ENCODE results near the gene CDA. TPM values are rescaled to one million over a fixed set of nuclear protein-coding genes. Genes with fewer than 3 reads are reported as not detected.

The CDA gene
- total and polyA plus RNA-seq, 2 donors (not counting 3 experiments of a cell fraction or from before 2014, with no cell fraction given) = 0.35 to 1.9 TPM

GRCh38 chr1:20589331-20590278 is 708 bp downstream of the CDA start:
- no TSS peak for BruUV-seq (replicated peaks)
- FAIRE-seq (peak; percentile 68), DNase-seq (ENCODE audit: low read depth, low spot score) (peak; percentile 88)
- H3K9ac ChIP-seq (replicated peaks; ENCODE audit: extremely low read depth, insufficient read depth, low read length) = no peak overlapping the region
- H3K4me1 ChIP-seq (ENCODE audit: control insufficient read depth, extremely low read depth, insufficient read depth, low read length) = peaks cover 15% of the 10 kb centered on the region
- H3K9me3 ChIP-seq (replicated peaks; ENCODE audit: control insufficient read depth, insufficient read depth, low read length) = no peaks in the 10 kb centered on the region
- no peak for TF ChIP-seq GATA2 (IDR thresholded peaks at IDR 0.05; ENCODE audit: insufficient read depth, insufficient read length, low read depth, low read length)
- TF ChIP-seq POLR2AphosphoS5 (IDR thresholded peaks at IDR 0.05; ENCODE audit: insufficient read depth, low read depth, low read length) = no peak
- peak; percentile 39 for TF ChIP-seq EZH2 (IDR thresholded peaks at IDR 0.05; ENCODE audit: borderline replicate concordance, low read depth, low read length, severe bottlenecking)
- peak overlapping the region in 1 of 3 experiments; percentile 20 for H3K4me3 ChIP-seq (replicated peaks in 1 of 3; ENCODE audit: insufficient read depth in 1 of 3, low read depth in 1 of 3, low read length in 3 of 3)
- H2AFZ ChIP-seq (ENCODE audit: low read depth, low read length) = peak overlapping the region; percentile 5
- intact Hi-C loops (cut with micrococcal nuclease) = no loop called here
- no peaks in the 10 kb centered on the region for H3K9me1 ChIP-seq (replicated peaks; ENCODE audit: control insufficient read depth, extremely low read depth, insufficient read depth, low read length)
- CTCF ChIA-PET = interaction anchor here (0.9 to 3.2 kb wide), 5 partner anchors 10 to 44 kb away, joined by 3 to 19 read pairs (median 11); no protein-coding TSS in a partner anchor
- H3K27me3 ChIP-seq (ENCODE audit: control insufficient read depth in 2 of 2, insufficient read depth in 2 of 2, low read length in 2 of 2) = peaks cover 2 to 13% of the 10 kb centered on the region in 2 experiments
- H3K36me3 ChIP-seq (ENCODE audit: control insufficient read depth in 2 of 2, extremely low read depth in 1 of 2, insufficient read depth in 2 of 2, low read length in 2 of 2) = no peaks in the 10 kb centered on the region
- no peaks in the 10 kb centered on the region for H3K79me2 ChIP-seq (ENCODE audit: control insufficient read depth, insufficient read depth, low read length)
- dilution Hi-C loops (cut with MboI; ENCODE audit: extremely low pct_ligation_motif_present, low sequenced_read_pairs) = no loop called here
- H4K20me1 ChIP-seq (replicated peaks; ENCODE audit: control insufficient read depth, extremely low read depth, insufficient read depth, low read length) = no peaks in the 10 kb centered on the region
- POLR2A ChIA-PET = no interaction called here
- H3K27ac ChIP-seq (ENCODE audit: insufficient read depth, low read depth, low read length) = no peak overlapping the region
- H3K4me2 ChIP-seq (ENCODE audit: insufficient read depth, low read length) = peak overlapping the region; percentile 55

DNA sequence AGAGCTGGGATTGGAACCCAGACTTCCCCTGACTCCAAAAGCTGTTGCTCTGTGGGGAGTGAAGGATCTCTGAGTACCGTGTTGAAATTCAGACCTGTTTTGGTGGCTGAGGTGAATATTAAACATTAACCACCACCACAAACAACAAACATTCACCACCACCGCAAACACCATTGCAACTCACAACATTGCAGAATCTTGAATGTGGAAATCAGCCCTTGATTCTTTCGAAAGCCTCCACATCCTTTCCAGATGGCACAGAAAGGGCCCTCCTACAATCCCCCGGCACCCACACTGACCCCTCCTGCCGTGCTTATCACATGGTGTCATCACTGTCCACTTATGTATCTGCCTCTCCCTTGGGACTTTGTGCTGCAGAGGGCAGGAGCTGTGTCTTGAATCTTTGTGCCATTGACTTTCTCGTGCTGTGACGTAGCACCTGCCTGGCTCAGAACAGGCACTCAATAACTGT is 1.4 kb downstream of the CDA start:
- DNase-seq (ENCODE audit: low read depth, low spot score) = no peak
- H3K4me3 ChIP-seq (replicated peaks in 1 of 3; ENCODE audit: insufficient read depth in 1 of 3, low read depth in 1 of 3, low read length in 3 of 3) = no peak overlapping the region
- FAIRE-seq = no peak
- ChIA-PET CTCF (interaction anchor here (0.9 to 3.2 kb wide), 5 partner anchors 10 to 44 kb away, joined by 3 to 19 read pairs (median 11); no protein-coding TSS in a partner anchor), POLR2A (no interaction called here)
- intact Hi-C loops (cut with micrococcal nuclease) = no loop called here
- dilution Hi-C loops (cut with MboI; ENCODE audit: extremely low pct_ligation_motif_present, low sequenced_read_pairs) = no loop called here
- H3K79me2 ChIP-seq (ENCODE audit: control insufficient read depth, insufficient read depth, low read length) = no peaks in the 10 kb centered on the region
- H3K4me2 ChIP-seq (ENCODE audit: insufficient read depth, low read length) = no peak overlapping the region
- H3K9me1 ChIP-seq (replicated peaks; ENCODE audit: control insufficient read depth, extremely low read depth, insufficient read depth, low read length) = no peaks in the 10 kb centered on the region
- no TSS peak for BruUV-seq (replicated peaks)
- TF ChIP-seq JUN (IDR thresholded peaks at IDR 0.05; ENCODE audit: borderline replicate concordance, insufficient read depth, insufficient read length, low read depth) (no peak), FOS (IDR thresholded peaks at IDR 0.05; ENCODE audit: borderline replicate concordance, insufficient read depth, low read length) (no peak), POLR2A (IDR thresholded peaks at IDR 0.05; ENCODE audit: low read depth, low read length) (no peak), EZH2 (IDR thresholded peaks at IDR 0.05; ENCODE audit: borderline replicate concordance, low read depth, low read length, severe bottlenecking) (peak; percentile 0), MYC (IDR thresholded peaks at IDR 0.05; ENCODE audit: low read depth, low read length) (no peak)
- H4K20me1 ChIP-seq (replicated peaks; ENCODE audit: control insufficient read depth, extremely low read depth, insufficient read depth, low read length) = no peaks in the 10 kb centered on the region
- H3K27ac ChIP-seq (ENCODE audit: insufficient read depth, low read depth, low read length) = no peak overlapping the region
- no peak overlapping the region for H3K9ac ChIP-seq (replicated peaks; ENCODE audit: extremely low read depth, insufficient read depth, low read length)
- H3K36me3 ChIP-seq (ENCODE audit: control insufficient read depth in 2 of 2, extremely low read depth in 1 of 2, insufficient read depth in 2 of 2, low read length in 2 of 2) = no peaks in the 10 kb centered on the region
- peaks cover 15% of the 10 kb centered on the region for H3K4me1 ChIP-seq (ENCODE audit: control insufficient read depth, extremely low read depth, insufficient read depth, low read length)
- no peak overlapping the region for H2AFZ ChIP-seq (ENCODE audit: low read depth, low read length)
- H3K9me3 ChIP-seq (replicated peaks; ENCODE audit: control insufficient read depth, insufficient read depth, low read length) = no peaks in the 10 kb centered on the region
- peaks cover 4 to 13% of the 10 kb centered on the region in 2 experiments for H3K27me3 ChIP-seq (ENCODE audit: control insufficient read depth in 2 of 2, insufficient read depth in 2 of 2, low read length in 2 of 2)
